HG03139 (cell line): ENCODE data around the gene C4orf36.

Experiments used
- ATAC-seq: cut with Tn5 transposase; IDR thresholded peaks from one replicate; pipeline ENCODE4 v1.9.1; 2021; ENCODE audit not compliant: unreplicated experiment

Gene C4orf36

GRCh38 chr4:86870442-86871069, 21.7 kb downstream of the C4orf36 start:
- no peak for ATAC-seq

GRCh38 chr4:86857341-86858052, 34.7 kb downstream of the C4orf36 start:
- no peak for ATAC-seq

- no peak for ATAC-seq
These were observed 35.3 kb downstream of the C4orf36 start for GRCh38 chr4:86856896-86857295.

GRCh38 chr4:86855572-86855971, 36.6 kb downstream of the C4orf36 start:
- ATAC-seq: no peak

GRCh38 chr4:86853209-86853608, 39.0 kb downstream of the C4orf36 start:
- no peak for ATAC-seq

- no peak for ATAC-seq
These were observed 43.2 kb downstream of the C4orf36 start, which contains the start of gene SLC10A6 for GRCh38 chr4:86848732-86849619. SLC10A6 (minus strand) TSS chr4:86849384; CDS start chr4:86849115, 269 bp downstream.

GRCh38 chr4:86848136-86848535, 44.1 kb downstream of the C4orf36 start:
- ATAC-seq: no peak

GRCh38 chr4:86847571-86847970, 44.7 kb downstream of the C4orf36 start:
- ATAC-seq: no peak

GRCh38 chr4:86846921-86847320, 45.3 kb downstream of the C4orf36 start:
- ATAC-seq: no peak

- ATAC-seq: no peak
These were observed 46.6 kb downstream of the C4orf36 start for GRCh38 chr4:86845593-86845992.

GRCh38 chr4:86841309-86841708, 50.9 kb downstream of the C4orf36 start:
- no peak for ATAC-seq

- ATAC-seq: no peak
These were observed 51.4 kb downstream of the C4orf36 start for GRCh38 chr4:86840858-86841257.

GRCh38 chr4:86837691-86838503, 54.3 kb downstream of the C4orf36 start:
- ATAC-seq: no peak

GRCh38 chr4:86835677-86836076, 56.5 kb downstream of the C4orf36 start:
- ATAC-seq: no peak

GRCh38 chr4:86834901-86835300, 57.3 kb downstream of the C4orf36 start:
- no peak for ATAC-seq

GRCh38 chr4:86833615-86834014, 58.6 kb downstream of the C4orf36 start:
- ATAC-seq: no peak

GRCh38 chr4:86831262-86832130, 60.7 kb downstream of the C4orf36 start:
- no peak for ATAC-seq
